Natural killer cell (primary cell): Measurements from ENCODE around the gene INO80. TPM values are rescaled to one million over a fixed set of nuclear protein-coding genes. Genes with fewer than 3 reads are reported as not detected.

Experiments used
- ATAC-seq, 3 donors: fragments of 150-1000 bp in 2 of 3; fragments of 200-7000 bp in 1 of 3; cut with Tn5 transposase; 1 replicate in 1 of 3; 2 replicates in 2 of 3; pipeline ENCODE4 v1.10.0; 2021; ENCODE audit warnings: mild to moderate bottlenecking in 2 of 3, moderate library complexity in 2 of 3
- DNase-seq, 2 donors: peaks; one replicate each; pipeline versions ENCODE4 v3.0.0 to v3.0.0-alpha.2; 2013 to 2021; ENCODE audit warnings: mixed read lengths in 1 of 2
- H3K27ac ChIP-seq: one replicate; pipeline ENCODE4 v1.5.1; 2013; ENCODE audit warnings: mild to moderate bottlenecking, low read length
- H3K27me3 ChIP-seq: one replicate; pipeline ENCODE4 v1.6.1; 2013; ENCODE audit warnings: low read length; ENCODE audit not compliant: control insufficient read depth, insufficient read depth
- H3K36me3 ChIP-seq: one replicate; pipeline ENCODE4 v1.6.1; 2013; ENCODE audit warnings: low read length; ENCODE audit not compliant: control insufficient read depth, insufficient read depth
- H3K4me1 ChIP-seq: one replicate; pipeline ENCODE4 v1.6.1; 2013; ENCODE audit warnings: low read length; ENCODE audit not compliant: control insufficient read depth, insufficient read depth
- H3K4me3 ChIP-seq: one replicate; pipeline ENCODE4 v1.5.1; 2013; ENCODE audit warnings: low read length
- H3K9me3 ChIP-seq: one replicate; pipeline ENCODE4 v1.6.1; 2013; ENCODE audit warnings: low read length; ENCODE audit not compliant: control insufficient read depth, insufficient read depth
- H3K27ac Mint-ChIP-seq, 2 donors: one replicate each; pipeline ENCODE4 v1.8.0; 2022; ENCODE audit warnings: mild to moderate bottlenecking in 2 of 2, mixed read lengths in 2 of 2, moderate library complexity in 1 of 2
- H3K27me3 Mint-ChIP-seq, 2 donors: one replicate each; pipeline ENCODE4 v1.8.0; 2022; ENCODE audit warnings: low read depth in 2 of 2, mixed read lengths in 2 of 2
- H3K36me3 Mint-ChIP-seq: one replicate; pipeline ENCODE4 v1.8.0; 2022; ENCODE audit warnings: mixed read lengths
- H3K4me1 Mint-ChIP-seq, 2 donors: one replicate each; pipeline ENCODE4 v1.8.0; 2022; ENCODE audit warnings: mixed read lengths in 2 of 2
- H3K4me3 Mint-ChIP-seq: one replicate; pipeline ENCODE4 v1.8.0; 2022; ENCODE audit warnings: mild to moderate bottlenecking, moderate library complexity, mixed read lengths
- H3K9me3 Mint-ChIP-seq, 2 donors: one replicate each; pipeline ENCODE4 v1.8.0; 2022; ENCODE audit warnings: mixed read lengths in 2 of 2
- CTCF ChIP-seq: fragments of 200-600 bp; IDR thresholded peaks from one replicate; pipeline ENCODE4 v1.8.0; 2022; ENCODE audit warnings: antibody characterized with exemption
- WGBS: methylation state at CpG from one replicate; pipeline ENCODE4 v1.1.7; 2013; ENCODE audit warnings: missing lambda C conversion rate; ENCODE audit not compliant: insufficient coverage; 5-methylcytosine and 5-hydroxymethylcytosine counted together
- intact Hi-C: fragments of 100-400 bp; cut with micrococcal nuclease; formaldehyde crosslinking; loops from one replicate; pipeline ENCODE4 v1.14.2; 2022
- total RNA-seq, 4 donors: library from RNA; stranded (reverse); fragments of 120-200 nt in 1 of 4; gene quantifications; one replicate each; pipeline versions ENCODE4 v1.2.3 to v1.2.4, GENCODE V29; 2013 to 2022

The INO80 gene
- total RNA-seq, 3 donors from 2014 or later (not counting 1 experiment from before 2014, with no cell fraction given) = 36.4 to 45.7 (median 43.9) TPM

GRCh38 chr15:40943764-40944365 lies 172.2 kb downstream of the INO80 start:
- TF ChIP-seq CTCF = no peak
- peaks cover 6 to 8% of the 10 kb centered on the region in 2 donors for H3K27me3 Mint-ChIP-seq
- peaks cover 12 to 31% of the 10 kb centered on the region in 2 donors for H3K4me1 Mint-ChIP-seq
- DNase-seq = no peak
- peak overlapping the region in 1 of 2 donors; percentile 43 for H3K27ac Mint-ChIP-seq
- H3K4me1 ChIP-seq = peaks cover 29% of the 10 kb centered on the region
- H3K9me3 ChIP-seq = no peaks in the 10 kb centered on the region
- no peaks in the 10 kb centered on the region for H3K9me3 Mint-ChIP-seq
- no peaks in the 10 kb centered on the region for H3K36me3 Mint-ChIP-seq
- no peak overlapping the region for H3K27ac ChIP-seq
- 96% methylated on average over 7 of the region's 9 CpGs for WGBS
- no peak for ATAC-seq
- H3K4me3 Mint-ChIP-seq = peak overlapping the region; percentile 47
- H3K27me3 ChIP-seq = no peaks in the 10 kb centered on the region
- intact Hi-C loops = no loop called here
- H3K4me3 ChIP-seq = no peak overlapping the region
- H3K36me3 ChIP-seq = no peaks in the 10 kb centered on the region

GRCh38 chr15:40942878-40943277 lies 173.2 kb downstream of the INO80 start:
- Mint-ChIP-seq H3K4me3 (peak overlapping the region; percentile 84), H3K36me3 (no peaks in the 10 kb centered on the region), H3K9me3 (no peaks in the 10 kb centered on the region), H3K27ac (peak overlapping the region in 1 of 2 donors; percentile 77), H3K27me3 (peaks cover 5 to 6% of the 10 kb centered on the region in 2 donors), H3K4me1 (peaks cover 12 to 31% of the 10 kb centered on the region in 2 donors)
- Histone ChIP-seq H3K36me3 (no peaks in the 10 kb centered on the region), H3K4me3 (peak overlapping the region; percentile 81), H3K9me3 (no peaks in the 10 kb centered on the region), H3K27me3 (no peaks in the 10 kb centered on the region), H3K4me1 (peaks cover 29% of the 10 kb centered on the region), H3K27ac (no peak overlapping the region)
- intact Hi-C loops = no loop called here
- ATAC-seq (no peak), DNase-seq (no peak)
- WGBS = 77% methylated on average over 12 of the region's 12 CpGs
- TF ChIP-seq CTCF = no peak

GRCh38 chr15:40942337-40942854 lies 173.7 kb downstream of the INO80 start:
- peak in 1 of 3 donors; percentile 6 for ATAC-seq
- peaks cover 12 to 31% of the 10 kb centered on the region in 2 donors for H3K4me1 Mint-ChIP-seq
- intact Hi-C loops = no loop called here

More at GRCh38 chr15:40942337-40942854, 173.7 kb downstream of the INO80 start:
- DNase-seq = peak in 1 of 2 donors; percentile 47
- peaks cover 0 to 6% of the 10 kb centered on the region in 2 donors for H3K27me3 Mint-ChIP-seq
- Histone ChIP-seq H3K27me3 (no peaks in the 10 kb centered on the region), H3K4me3 (peak overlapping the region; percentile 81), H3K4me1 (peaks cover 29% of the 10 kb centered on the region), H3K9me3 (no peaks in the 10 kb centered on the region), H3K36me3 (no peaks in the 10 kb centered on the region), H3K27ac (peak overlapping the region; percentile 36)
- WGBS = 26% methylated on average over 13 of the region's 15 CpGs
- no peaks in the 10 kb centered on the region for H3K9me3 Mint-ChIP-seq
- H3K36me3 Mint-ChIP-seq = no peaks in the 10 kb centered on the region
- H3K4me3 Mint-ChIP-seq = peak overlapping the region; percentile 84
- peak overlapping the region in 1 of 2 donors; percentile 77 for H3K27ac Mint-ChIP-seq
- TF ChIP-seq CTCF = no peak
